Activated CD8-positive, alpha-beta memory T cell treated with anti-CD3 and anti-CD28 coated beads, Interleukin-2, amount 50 U/mL, for 4 hours (primary cell): ENCODE measurements around the gene TBC1D22A.

ENCODE experiments used
- DNase-seq: peaks from one replicate; pipeline ENCODE4 v3.0.0-alpha.2; 2020

The TBC1D22A gene

GRCh38 chr22:47021371-47022074 lies 259.1 kb downstream of the TBC1D22A start:
- no peak for DNase-seq

GRCh38 chr22:47022075-47022473 lies 259.6 kb downstream of the TBC1D22A start:
- DNase-seq, result no peak

GRCh38 chr22:47022475-47022874 lies 260.0 kb downstream of the TBC1D22A start:
- DNase-seq, result no peak

GRCh38 chr22:47023871-47024270 lies 261.4 kb downstream of the TBC1D22A start:
- no peak for DNase-seq

- no peak for DNase-seq
These were observed 265.3 kb downstream of the TBC1D22A start for GRCh38 chr22:47027766-47028165.

GRCh38 chr22:47029244-47030074 lies 267.0 kb downstream of the TBC1D22A start:
- no peak for DNase-seq

GRCh38 chr22:47030143-47030661 lies 267.8 kb downstream of the TBC1D22A start:
- no peak for DNase-seq

GRCh38 chr22:47030881-47031627 lies 268.6 kb downstream of the TBC1D22A start:
- DNase-seq, result no peak

- DNase-seq, result no peak
These were observed 269.1 kb downstream of the TBC1D22A start for GRCh38 chr22:47031628-47031915.

- DNase-seq, result no peak
These were observed 269.9 kb downstream of the TBC1D22A start for GRCh38 chr22:47032091-47032943.

- DNase-seq, result no peak
These were observed 270.7 kb downstream of the TBC1D22A start for GRCh38 chr22:47032956-47033647.

GRCh38 chr22:47033648-47034000 lies 271.2 kb downstream of the TBC1D22A start:
- no peak for DNase-seq

GRCh38 chr22:47034076-47034808 lies 271.8 kb downstream of the TBC1D22A start:
- no peak for DNase-seq

- no peak for DNase-seq
These were observed 272.5 kb downstream of the TBC1D22A start for GRCh38 chr22:47034905-47035419.

GRCh38 chr22:47035425-47035881 lies 273.0 kb downstream of the TBC1D22A start:
- DNase-seq, result no peak

GRCh38 chr22:47036352-47036751 lies 273.9 kb downstream of the TBC1D22A start:
- DNase-seq, result no peak

- DNase-seq, result no peak
These were observed 274.6 kb downstream of the TBC1D22A start for GRCh38 chr22:47036936-47037485.

GRCh38 chr22:47038206-47038835 lies 275.9 kb downstream of the TBC1D22A start:
- DNase-seq, result no peak

GRCh38 chr22:47039356-47039755 lies 276.9 kb downstream of the TBC1D22A start:
- DNase-seq, result no peak
